Bronchial epithelial cell (primary cell): Measurements from ENCODE around the gene KIR3DL2. TPM values are rescaled to one million over a fixed set of nuclear protein-coding genes. Genes with fewer than 3 reads are reported as not detected.
"Not testable (repeated sequence)": the region's sequence is repeated elsewhere in the genome, so short reads cannot be mapped to it uniquely, and the experiment has no call there.

Experiments used
- DNase-seq: peaks from one replicate; pipeline ENCODE4 v3.0.0-alpha.2; 2010; ENCODE audit warnings: low read depth
- FAIRE-seq: peaks from 2 replicates; lab custom pipeline; 2011; peaks lifted over from hg19 to GRCh38; lab: Jason Lieb, UNC
- H3K27me3 ChIP-seq: 2 replicates; pipeline ENCODE4 v1.5.1; 2011; ENCODE audit warnings: low read length; ENCODE audit not compliant: control insufficient read depth, insufficient read depth
- H3K36me3 ChIP-seq: 2 replicates; pipeline ENCODE4 v1.5.1; 2011; ENCODE audit warnings: low read length; ENCODE audit not compliant: control insufficient read depth, insufficient read depth
- H3K4me3 ChIP-seq: 2 replicates; pipeline ENCODE4 v1.5.1; 2011; ENCODE audit warnings: mild to moderate bottlenecking, low read depth, low read length, control low read depth
- CTCF ChIP-seq: IDR thresholded peaks from 2 replicates; pipeline ENCODE4 v1.5.1; 2011; ENCODE audit warnings: mild to moderate bottlenecking, moderate library complexity, low read length, control low read depth, inconsistent platforms; ENCODE audit not compliant: insufficient read depth, severe bottlenecking
- total RNA-seq: library from RNA; depleted of rRNA; stranded (reverse); fragments of >200 nt; gene quantifications from 2 replicates; pipeline ENCODE4 v1.2.1, GENCODE V29; 2014

The KIR3DL2 gene
- total RNA-seq, 1 donor from 2014 or later: not detected

- H3K36me3 ChIP-seq: no peaks in the 10 kb centered on the region
- H3K4me3 ChIP-seq: no peak overlapping the region
- TF ChIP-seq CTCF: no peak
- FAIRE-seq: no peak
- DNase-seq: no peak
- H3K27me3 ChIP-seq: no peaks in the 10 kb centered on the region
Measured at GRCh38 chr19:54817670-54818536, 32.3 kb upstream of the KIR3DL2 start.

GRCh38 chr19:54824416-54824815, 25.8 kb upstream of the KIR3DL2 start:
- not testable (repeated sequence) for DNase-seq, H3K4me3 ChIP-seq, H3K36me3 ChIP-seq, FAIRE-seq, H3K27me3 ChIP-seq

GRCh38 chr19:54825326-54825725, 24.9 kb upstream of the KIR3DL2 start:
- DNase-seq, H3K36me3 ChIP-seq, H3K4me3 ChIP-seq, FAIRE-seq, H3K27me3 ChIP-seq: not testable (repeated sequence)

GRCh38 chr19:54828064-54828463, 22.2 kb upstream of the KIR3DL2 start:
- not testable (repeated sequence) for DNase-seq, H3K36me3 ChIP-seq, H3K27me3 ChIP-seq, H3K4me3 ChIP-seq, FAIRE-seq

DNA sequence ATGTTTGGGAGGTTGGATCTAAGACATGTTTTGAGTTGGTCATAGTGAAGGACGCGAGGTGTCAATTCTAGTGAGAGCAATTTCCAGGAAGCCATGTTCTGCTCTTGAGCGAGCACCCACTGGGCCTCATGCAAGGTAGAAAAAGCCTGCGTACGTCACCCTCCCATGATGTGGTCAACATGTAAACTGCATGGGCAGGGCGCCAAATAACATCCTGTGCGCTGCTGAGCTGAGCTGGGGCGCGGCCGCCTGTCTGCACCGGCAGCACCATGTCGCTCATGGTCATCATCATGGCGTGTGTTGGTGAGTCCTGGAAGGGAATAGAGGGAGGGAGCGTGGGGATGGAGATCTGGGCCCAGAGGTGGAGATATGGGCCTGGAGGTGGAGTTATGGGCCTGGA, 17.7 kb upstream of the KIR3DL2 start, which contains the start of gene KIR2DS4:
Gene KIR2DS4 (plus strand): TSS at position 181 of the 400 bp plus-strand sequence.
- not testable (repeated sequence) for H3K36me3 ChIP-seq, H3K27me3 ChIP-seq, H3K4me3 ChIP-seq, DNase-seq, FAIRE-seq

- not testable (repeated sequence) for FAIRE-seq, DNase-seq
Measured at GRCh38 chr19:54835126-54835525, 15.1 kb upstream of the KIR3DL2 start.

DNA sequence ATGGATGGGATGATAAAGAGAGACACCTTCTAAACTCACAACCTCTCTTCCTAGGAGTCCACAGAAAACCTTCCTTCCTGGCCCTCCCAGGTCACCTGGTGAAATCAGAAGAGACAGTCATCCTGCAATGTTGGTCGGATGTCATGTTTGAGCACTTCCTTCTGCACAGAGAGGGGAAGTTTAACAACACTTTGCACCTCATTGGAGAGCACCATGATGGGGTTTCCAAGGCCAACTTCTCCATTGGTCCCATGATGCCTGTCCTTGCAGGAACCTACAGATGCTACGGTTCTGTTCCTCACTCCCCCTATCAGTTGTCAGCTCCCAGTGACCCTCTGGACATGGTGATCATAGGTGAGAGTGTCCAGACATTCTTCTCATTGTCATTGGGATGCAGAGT, 12.7 kb upstream of the KIR3DL2 start:
- not testable (repeated sequence) for DNase-seq, H3K4me3 ChIP-seq, H3K36me3 ChIP-seq, H3K27me3 ChIP-seq
- FAIRE-seq: peak; percentile 73

More at GRCh38 chr19:54835126-54835525, 15.1 kb upstream of the KIR3DL2 start:
- not testable (repeated sequence) for H3K36me3 ChIP-seq, H3K27me3 ChIP-seq, H3K4me3 ChIP-seq

DNA sequence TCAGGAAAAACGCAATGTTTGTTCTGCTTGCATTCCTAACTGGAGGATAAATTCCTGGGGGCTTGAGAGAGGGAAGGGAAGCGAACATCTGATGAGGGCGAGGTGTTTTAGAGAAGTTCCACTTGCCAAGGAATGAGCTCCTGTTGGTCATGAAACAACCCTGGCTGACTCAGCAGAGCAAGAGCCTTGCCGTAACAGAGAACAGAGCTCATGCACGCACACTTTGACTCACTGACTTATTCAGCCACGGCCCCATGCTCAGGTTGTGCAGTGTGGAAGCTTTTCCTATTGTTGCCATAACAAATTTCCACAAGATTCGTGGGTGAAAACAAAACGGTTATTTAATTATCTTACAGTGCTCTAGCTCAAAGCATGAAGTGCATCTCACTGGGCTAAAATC, 7.1 kb upstream of the KIR3DL2 start:
- H3K36me3 ChIP-seq, DNase-seq, FAIRE-seq, H3K4me3 ChIP-seq, H3K27me3 ChIP-seq: not testable (repeated sequence)

DNA sequence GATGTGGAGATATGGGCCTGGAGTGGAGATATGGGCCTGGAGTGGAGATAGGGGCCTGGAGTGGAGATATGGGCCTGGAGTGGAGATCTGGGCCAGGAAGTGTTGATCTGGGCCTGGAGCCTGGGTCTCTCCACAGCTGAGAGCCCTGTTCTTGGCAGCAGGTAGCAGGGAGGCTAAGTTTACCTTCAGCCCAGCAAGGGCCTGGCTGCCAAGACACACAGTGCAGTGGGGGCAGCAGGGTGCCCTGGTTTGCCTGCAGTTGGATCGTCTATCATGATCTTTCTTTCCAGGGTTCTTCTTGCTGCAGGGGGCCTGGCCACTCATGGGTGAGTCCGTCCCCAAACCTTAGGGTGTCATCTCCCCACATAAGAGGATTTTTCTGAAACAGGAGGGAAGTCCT, 687 bp downstream of the KIR3DL2 start:
- H3K27me3 ChIP-seq: no peaks in the 10 kb centered on the region
- H3K36me3 ChIP-seq: no peaks in the 10 kb centered on the region
- no peak for TF ChIP-seq CTCF
- DNase-seq (no peak), FAIRE-seq (no peak)
- no peak overlapping the region for H3K4me3 ChIP-seq
